DND-41 (cell line): ENCODE data around the gene CEP112.

Experiments used
- EZH2 ChIP-seq: IDR thresholded peaks from 3 replicates; pipeline ENCODE4 v1.6.1; 2012; ENCODE audit warnings: borderline replicate concordance, low read depth, mild to moderate bottlenecking, moderate library complexity, low read length, inconsistent platforms; ENCODE audit not compliant: severe bottlenecking
- TF ChIP-seq, protein P1 (sequence below): IDR thresholded peaks from 2 replicates; pipeline ENCODE4 v1.5.1; 2012; ENCODE audit warnings: borderline replicate concordance, low read length, moderate library complexity, mild to moderate bottlenecking; ENCODE audit not compliant: poor library complexity, severe bottlenecking; ENCODE audit errors: extremely low read depth

- TF ChIP-seq, protein P1, sequence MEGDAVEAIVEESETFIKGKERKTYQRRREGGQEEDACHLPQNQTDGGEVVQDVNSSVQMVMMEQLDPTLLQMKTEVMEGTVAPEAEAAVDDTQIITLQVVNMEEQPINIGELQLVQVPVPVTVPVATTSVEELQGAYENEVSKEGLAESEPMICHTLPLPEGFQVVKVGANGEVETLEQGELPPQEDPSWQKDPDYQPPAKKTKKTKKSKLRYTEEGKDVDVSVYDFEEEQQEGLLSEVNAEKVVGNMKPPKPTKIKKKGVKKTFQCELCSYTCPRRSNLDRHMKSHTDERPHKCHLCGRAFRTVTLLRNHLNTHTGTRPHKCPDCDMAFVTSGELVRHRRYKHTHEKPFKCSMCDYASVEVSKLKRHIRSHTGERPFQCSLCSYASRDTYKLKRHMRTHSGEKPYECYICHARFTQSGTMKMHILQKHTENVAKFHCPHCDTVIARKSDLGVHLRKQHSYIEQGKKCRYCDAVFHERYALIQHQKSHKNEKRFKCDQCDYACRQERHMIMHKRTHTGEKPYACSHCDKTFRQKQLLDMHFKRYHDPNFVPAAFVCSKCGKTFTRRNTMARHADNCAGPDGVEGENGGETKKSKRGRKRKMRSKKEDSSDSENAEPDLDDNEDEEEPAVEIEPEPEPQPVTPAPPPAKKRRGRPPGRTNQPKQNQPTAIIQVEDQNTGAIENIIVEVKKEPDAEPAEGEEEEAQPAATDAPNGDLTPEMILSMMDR, result no peak
- TF ChIP-seq EZH2, result no peak
Measured at GRCh38 chr17:66210208-66210574, 18.3 kb upstream of the CEP112 start.
